Measurements from ENCODE around the gene ATP13A2. TPM values are rescaled to one million over a fixed set of nuclear protein-coding genes. Genes with fewer than 3 reads are reported as not detected.
"Not testable (repeated sequence)": the region's sequence is repeated elsewhere in the genome, so short reads cannot be mapped to it uniquely, and the experiment has no call there.

The ATP13A2 gene
- total RNA-seq, 1 donor from 2014 or later = 17.8 TPM

GRCh38 chr1:16945512-16945911 is 66.2 kb downstream of the ATP13A2 start:
- intact Hi-C loops (cut with micrococcal nuclease); DNase-seq; ATAC-seq: not testable (repeated sequence)

- ATAC-seq (no peak), DNase-seq (no peak)
- intact Hi-C loops (cut with micrococcal nuclease) = no loop called here
These were observed 67.7 kb downstream of the ATP13A2 start for GRCh38 chr1:16944038-16944437.

- intact Hi-C loops (cut with micrococcal nuclease); DNase-seq; ATAC-seq: not testable (repeated sequence)
These were observed 72.1 kb downstream of the ATP13A2 start for GRCh38 chr1:16939386-16940180.

GRCh38 chr1:16938351-16939321 is 73.1 kb downstream of the ATP13A2 start:
- intact Hi-C loops (cut with micrococcal nuclease) = no loop called here
- DNase-seq (no peak), ATAC-seq (no peak)

DNA sequence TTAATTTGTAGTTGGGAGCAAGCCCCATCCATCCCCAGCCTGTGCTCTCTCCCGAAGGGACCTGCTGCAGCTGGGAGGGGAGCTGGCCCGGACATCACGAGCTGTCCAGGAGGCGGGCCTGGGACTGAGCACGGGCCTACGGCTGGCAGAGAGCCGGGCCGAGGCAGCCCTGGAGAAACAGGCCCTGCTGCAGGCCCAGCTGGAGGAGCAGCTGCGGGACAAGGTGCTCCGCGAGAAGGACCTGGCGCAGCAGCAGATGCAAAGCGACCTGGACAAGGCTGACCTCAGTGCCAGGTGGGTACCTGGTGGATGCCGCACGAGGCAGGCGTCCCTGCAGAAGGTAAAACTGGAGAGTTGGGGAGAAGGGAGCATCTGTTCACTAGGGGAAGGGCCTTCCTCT is 75.1 kb downstream of the ATP13A2 start:
- ATAC-seq = peak; percentile 28
- DNase-seq; intact Hi-C loops (cut with micrococcal nuclease): not testable (repeated sequence)

Other genes with a start within 250 kb of the ATP13A2 start
- 4,234 TPM for gene RNU1-2, start 115.9 kb downstream of the ATP13A2 start, total RNA-seq
- gene CROCC, start 90.0 kb downstream of the ATP13A2 start, total RNA-seq = 7.9 TPM
- 4.2 TPM for gene MFAP2, start 31.3 kb downstream of the ATP13A2 start, total RNA-seq
- gene SDHB, start 42.1 kb upstream of the ATP13A2 start, total RNA-seq = 438 TPM
- gene PADI2, start 107.5 kb upstream of the ATP13A2 start, total RNA-seq = 1.1 TPM
- not detected for gene PADI1, start 193.2 kb upstream of the ATP13A2 start, total RNA-seq
- gene PADI3, start 237.2 kb upstream of the ATP13A2 start, total RNA-seq = not detected

All from left ventricle myocardium superior (tissue), 1 donor.